HG02870 (cell line): Measurements from ENCODE around the gene NDFIP1.

ENCODE experiments used
- ATAC-seq: cut with Tn5 transposase; IDR thresholded peaks from one replicate; pipeline ENCODE4 v1.9.1; 2021; ENCODE audit warnings: mild to moderate bottlenecking, moderate library complexity; ENCODE audit not compliant: unreplicated experiment

The NDFIP1 gene

DNA sequence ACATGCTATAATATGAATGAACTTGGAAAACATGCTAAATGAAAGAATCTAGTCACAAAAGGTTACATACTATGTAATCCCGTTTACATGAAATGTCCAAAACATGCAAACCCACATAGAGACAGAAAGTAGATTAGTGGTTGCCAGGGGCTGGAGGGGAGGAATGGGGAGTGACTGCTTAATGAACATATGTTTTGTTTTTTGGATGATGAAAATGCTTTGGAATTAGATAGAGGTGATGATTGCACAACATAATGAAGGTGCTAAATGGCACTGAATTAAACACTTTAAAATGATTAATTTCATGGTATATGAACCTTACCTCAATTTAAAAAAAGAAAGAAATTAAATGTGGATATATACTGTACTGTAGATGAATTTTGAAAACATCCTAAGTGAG is 17.6 kb upstream of the NDFIP1 start:
- ATAC-seq, result no peak

- ATAC-seq, result no peak
Measured at GRCh38 chr5:142091922-142092321, 16.7 kb upstream of the NDFIP1 start.

DNA sequence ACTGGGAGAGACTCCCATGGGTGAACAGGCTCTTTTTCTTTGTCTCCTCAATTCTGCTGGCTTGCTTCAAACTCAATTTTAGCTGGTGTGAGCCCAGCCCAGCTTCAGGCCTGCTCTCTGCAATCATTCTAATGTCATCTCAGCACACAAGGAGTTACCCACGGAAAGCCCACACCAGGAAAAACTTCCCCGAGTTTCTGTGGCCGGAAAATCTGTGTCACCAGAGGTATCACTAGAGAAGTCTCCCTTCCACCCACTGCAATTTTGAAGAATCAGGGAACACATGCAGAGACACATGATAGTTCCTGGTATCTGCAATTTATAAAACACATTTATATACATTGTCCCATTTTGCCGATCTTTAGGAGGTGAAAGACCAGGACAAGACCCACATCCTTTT is 13.5 kb upstream of the NDFIP1 start:
- no peak for ATAC-seq

- ATAC-seq, result no peak
Measured at GRCh38 chr5:142095651-142096330, 12.8 kb upstream of the NDFIP1 start.

GRCh38 chr5:142096382-142096781 is 12.2 kb upstream of the NDFIP1 start:
- ATAC-seq, result no peak

DNA sequence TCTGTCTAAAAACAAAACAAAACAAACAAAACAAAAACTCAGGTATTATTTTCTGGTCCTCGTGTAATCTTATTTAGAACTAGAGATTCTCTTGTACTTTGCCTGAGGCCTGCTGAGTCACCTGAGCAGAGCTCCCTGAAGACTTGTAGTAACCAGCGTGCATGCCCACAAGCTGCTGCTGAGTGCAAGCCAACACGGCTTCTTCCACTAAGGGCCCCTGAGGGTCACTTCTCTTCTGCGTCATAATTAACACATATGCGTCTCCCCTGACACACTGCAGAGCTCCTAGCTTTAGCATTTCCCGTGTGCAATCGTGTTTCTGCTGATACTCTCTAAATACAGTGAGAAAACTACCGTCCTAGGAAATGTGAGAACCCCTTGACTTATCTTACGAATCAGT is 10.9 kb upstream of the NDFIP1 start:
- no peak for ATAC-seq

DNA sequence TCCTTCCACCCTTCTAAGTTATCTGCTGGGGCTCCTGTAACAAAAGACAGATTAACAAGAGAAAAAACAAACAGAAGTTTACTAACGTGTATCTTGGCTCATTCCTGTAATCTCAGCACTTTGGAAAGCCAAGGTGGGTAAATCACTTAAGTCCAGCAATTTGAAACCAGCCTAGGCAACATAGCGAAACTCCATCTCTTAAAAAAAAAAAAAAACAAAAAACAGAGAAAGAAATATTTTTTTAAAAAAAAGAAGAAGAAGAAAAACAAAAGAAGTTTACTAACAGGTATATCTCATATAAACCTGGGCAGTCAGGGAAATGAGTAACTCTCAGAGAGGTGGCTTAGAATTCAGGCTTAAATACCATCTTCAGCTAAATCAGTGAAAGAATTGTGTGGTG is 10.3 kb upstream of the NDFIP1 start:
- ATAC-seq, result no peak

GRCh38 chr5:142098931-142099330 is 9.6 kb upstream of the NDFIP1 start:
- no peak for ATAC-seq

DNA sequence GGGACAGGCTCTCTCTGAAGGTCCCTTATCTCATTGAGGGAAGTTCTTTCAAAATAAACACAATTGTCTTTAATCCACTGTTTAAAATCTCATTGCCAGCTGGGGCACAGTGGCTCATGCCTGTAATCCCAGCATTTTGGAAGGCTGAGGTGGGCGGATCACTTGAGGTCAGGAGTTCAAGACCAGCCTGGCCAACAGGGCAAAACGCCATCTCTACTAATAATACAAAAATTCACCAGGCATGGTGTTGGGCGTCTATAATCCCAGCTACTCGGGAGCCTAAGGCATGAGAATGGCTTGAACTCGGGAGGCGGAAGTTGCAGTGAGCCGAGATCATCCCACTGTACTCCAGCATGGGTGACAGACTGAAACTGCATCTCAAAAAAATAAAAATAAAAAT is 8.3 kb upstream of the NDFIP1 start:
- no peak for ATAC-seq

DNA sequence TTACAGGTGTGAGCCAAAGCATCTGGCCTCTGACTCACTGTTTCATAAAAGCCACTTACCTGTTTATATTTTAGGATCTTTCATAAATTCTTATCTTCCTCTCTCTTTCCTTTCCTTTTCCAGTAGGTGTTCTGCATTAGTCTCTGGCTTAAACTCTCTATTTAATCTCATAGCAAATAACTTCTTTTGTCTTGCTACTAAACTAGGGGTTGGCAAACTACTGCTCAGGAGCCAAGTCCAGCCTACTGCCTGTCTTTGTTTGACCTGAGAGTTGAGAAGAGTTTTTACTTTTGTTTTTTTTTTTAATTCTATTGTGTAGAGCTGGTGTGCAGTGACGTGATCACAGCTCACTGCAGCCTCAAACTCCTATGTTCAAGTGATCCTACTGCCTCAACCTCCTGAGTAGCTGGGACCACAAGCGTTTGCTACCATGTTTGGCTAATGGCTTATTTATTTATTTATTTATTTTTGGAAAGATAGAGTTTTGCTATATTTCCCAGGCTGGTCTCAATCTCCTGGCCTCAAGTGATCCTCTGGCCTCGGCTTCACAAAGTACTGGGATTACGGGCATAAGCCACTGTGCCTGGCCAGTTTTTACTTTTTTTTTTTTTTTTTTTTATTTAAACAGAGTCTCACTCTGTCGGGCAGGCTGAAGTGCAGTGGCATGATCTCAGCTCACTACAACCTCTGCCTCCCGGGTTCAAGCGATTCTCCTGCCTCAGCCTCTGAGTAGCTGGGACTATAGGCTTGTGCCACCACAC is 5.4 kb upstream of the NDFIP1 start:
- no peak for ATAC-seq

DNA sequence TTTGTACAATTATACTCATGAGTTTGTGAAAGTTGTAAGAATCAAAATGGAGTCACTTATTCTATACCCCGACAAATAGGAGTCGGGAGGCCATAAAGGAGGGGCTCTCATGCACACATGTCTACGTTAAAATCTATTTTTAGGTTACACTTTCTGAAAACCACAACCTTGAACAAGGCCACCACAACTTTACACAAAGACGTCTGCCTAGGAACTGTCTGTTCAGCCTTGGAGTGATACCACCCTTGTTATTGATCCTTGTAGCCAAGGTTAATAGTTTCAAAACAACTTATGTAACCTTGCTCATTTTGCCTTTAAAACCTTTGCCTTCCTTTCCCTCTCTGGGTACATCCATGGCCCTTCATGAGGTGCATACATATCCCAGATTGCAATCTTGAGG is 4.1 kb upstream of the NDFIP1 start:
- no peak for ATAC-seq

DNA sequence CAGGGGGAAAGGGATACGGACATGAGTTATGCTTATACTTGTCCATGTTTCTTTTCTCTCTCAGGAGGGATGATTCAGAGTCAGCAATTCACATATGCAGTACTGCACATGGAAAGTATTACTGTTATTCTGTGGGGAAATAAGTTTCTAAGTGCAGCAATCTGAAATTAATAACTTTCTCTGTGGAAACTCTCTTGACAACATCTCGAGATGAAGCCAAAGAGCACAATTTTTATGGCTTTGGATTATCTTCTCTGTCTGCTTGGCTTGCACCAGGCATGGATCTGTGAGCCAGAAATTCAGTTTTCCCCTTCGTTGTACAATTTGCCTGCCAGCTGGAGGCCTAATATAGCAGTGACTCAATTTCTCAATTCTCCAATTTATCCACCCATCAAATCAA is 2.5 kb upstream of the NDFIP1 start:
- no peak for ATAC-seq

DNA sequence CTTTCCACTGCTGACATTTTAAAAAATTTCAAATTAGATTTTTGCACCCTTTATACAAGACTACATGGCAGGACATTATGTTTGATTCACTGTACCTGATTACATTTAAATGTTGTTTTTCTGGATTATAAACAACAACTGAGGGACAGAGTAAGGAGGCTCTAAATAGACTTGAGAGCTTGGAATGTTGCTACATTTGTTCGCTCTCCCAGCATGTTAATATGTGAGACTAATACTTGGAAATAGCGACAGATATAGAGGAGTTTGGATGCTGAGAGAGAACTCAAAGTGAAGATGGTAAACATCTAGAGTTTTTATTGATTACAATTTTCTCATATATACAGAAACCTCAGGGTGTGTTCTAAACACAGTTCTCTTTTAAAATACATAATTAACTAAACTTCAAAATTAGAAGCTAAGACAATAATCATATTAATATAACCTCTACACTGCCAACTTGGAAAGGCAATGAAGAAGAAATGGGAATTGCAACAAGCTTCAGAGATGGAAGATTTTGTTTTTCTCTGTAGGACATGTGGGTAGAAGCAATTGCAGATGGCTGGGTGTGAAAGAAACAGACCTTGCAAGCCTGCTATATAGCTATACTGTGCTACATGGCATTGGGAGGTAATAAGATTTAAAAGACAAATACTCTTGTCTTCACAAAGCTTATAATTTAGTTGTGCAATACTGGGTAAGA is 1.4 kb upstream of the NDFIP1 start:
- ATAC-seq, result no peak

- no peak for ATAC-seq
Measured at GRCh38 chr5:142107736-142108431, 695 bp upstream of the NDFIP1 start.

- ATAC-seq, result no peak
Measured at GRCh38 chr5:142109331-142110045, 909 bp downstream of the NDFIP1 start.

- peak; percentile 37 for ATAC-seq
Measured at GRCh38 chr5:142110046-142110531, 1.5 kb downstream of the NDFIP1 start.

- ATAC-seq, result no peak
Measured at GRCh38 chr5:142110988-142111687, 2.6 kb downstream of the NDFIP1 start.

DNA sequence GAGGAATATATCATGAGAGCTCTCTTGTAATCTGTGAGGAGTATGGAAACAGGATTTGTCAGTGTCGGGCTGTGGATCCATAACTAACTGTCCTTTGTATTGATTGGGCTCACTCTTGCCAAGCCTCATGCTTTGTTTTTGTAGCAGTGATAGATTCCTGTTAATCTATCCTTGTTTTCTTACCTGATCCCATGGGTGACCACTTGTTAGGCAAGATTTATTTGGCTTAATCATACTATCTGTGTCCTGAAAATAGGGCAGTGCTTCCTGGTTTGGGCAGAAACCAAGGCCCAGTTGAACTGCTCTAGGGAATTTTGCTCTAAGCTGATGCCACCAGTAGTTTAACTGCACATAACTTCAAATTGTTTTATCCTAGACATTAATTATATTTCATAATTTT is 6.1 kb downstream of the NDFIP1 start:
- no peak for ATAC-seq

GRCh38 chr5:142115937-142116614 is 7.5 kb downstream of the NDFIP1 start:
- ATAC-seq, result no peak
